ENCODE data around the gene SAMD14.

The SAMD14 gene

GRCh38 chr17:50094753-50095619 is 35.0 kb downstream of the SAMD14 start, which contains the start of gene PDK2:
PDK2 (plus strand) TSS chr17:50095351; CDS start chr17:50095436, 85 bp downstream.
- peak; percentile 95 for DNase-seq

DNA sequence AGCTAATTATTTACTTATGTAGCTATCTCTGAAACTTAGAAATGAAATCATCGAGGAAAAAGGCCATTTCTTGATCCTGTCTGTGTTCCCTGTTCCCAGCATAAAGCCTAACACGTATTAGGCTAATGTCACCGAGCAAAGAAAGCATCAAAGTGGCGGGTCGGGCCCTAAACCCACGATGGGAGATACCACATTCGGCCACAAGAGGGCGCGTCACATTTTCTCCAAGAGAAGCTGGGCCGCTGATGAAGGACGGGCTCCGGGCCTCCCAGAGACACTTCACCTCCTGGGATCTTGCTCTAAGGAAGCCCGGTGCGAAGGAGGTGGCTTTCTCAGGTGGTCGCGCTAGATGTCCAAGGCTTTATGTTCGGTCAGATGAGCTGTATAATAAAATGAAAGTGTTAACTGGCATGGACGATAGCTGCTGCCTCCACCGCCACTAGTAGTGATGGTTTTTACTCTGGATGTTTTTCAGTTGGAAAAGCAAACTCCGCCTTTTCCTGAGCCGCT is 35.7 kb downstream of the SAMD14 start:
- DNase-seq, result peak; percentile 72

DNA sequence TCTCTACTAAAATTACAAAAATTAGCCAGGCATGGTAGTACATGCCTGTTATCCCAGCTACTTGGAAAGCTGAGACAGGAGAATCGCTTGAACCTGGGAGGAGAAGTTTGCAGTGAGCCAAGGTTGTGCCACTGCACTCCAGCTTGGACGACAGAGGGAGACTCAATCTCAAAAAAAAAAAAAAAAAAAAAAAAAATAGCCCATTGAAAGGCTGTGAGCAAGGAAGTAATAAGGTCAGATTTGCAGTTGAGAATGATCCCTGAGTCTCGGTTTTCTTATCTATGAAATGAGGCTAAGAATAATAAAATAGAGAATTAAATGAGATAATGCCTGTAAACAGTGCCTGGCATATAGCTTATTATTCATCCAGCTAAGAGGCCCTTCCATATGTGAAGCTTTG is 36.2 kb downstream of the SAMD14 start:
- no peak for DNase-seq

DNA sequence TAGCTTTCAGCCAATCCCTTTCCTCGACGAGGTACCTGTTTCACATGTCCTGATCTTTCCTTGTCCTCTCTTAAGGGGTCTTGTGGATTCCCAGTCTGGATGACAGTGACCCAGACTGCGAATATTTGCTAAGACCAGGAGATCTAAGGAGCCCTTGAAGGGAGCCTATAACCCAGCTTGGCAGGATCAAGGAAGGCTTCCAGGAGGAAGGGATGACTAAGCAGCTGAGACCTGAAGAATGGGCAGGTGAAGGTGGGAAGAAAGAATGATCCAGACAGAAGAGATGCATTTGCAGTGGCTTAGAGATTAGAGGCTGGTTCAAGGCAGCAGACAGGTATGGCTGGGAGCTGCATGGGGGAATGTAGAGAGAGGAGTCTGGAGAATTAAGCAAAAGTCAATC is 36.7 kb downstream of the SAMD14 start:
- DNase-seq, result no peak

DNA sequence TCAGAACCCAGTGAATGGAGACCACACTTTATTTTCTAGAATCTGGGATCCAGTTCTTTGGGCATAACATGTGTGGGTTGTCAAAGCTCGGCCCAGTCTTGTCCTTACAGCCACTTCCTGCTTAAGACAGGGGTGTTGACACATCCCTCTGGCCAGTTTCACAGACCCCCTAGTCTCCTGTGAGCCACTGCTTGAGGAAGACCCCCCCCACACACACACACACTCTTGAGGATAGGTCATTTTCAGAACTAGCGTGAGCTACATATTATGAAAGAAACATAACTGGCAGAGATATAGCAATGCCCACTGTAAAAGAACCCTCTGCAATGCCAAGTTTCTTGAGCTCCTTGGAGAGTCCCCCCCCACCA is 38.1 kb downstream of the SAMD14 start:
- DNase-seq, result no peak

DNA sequence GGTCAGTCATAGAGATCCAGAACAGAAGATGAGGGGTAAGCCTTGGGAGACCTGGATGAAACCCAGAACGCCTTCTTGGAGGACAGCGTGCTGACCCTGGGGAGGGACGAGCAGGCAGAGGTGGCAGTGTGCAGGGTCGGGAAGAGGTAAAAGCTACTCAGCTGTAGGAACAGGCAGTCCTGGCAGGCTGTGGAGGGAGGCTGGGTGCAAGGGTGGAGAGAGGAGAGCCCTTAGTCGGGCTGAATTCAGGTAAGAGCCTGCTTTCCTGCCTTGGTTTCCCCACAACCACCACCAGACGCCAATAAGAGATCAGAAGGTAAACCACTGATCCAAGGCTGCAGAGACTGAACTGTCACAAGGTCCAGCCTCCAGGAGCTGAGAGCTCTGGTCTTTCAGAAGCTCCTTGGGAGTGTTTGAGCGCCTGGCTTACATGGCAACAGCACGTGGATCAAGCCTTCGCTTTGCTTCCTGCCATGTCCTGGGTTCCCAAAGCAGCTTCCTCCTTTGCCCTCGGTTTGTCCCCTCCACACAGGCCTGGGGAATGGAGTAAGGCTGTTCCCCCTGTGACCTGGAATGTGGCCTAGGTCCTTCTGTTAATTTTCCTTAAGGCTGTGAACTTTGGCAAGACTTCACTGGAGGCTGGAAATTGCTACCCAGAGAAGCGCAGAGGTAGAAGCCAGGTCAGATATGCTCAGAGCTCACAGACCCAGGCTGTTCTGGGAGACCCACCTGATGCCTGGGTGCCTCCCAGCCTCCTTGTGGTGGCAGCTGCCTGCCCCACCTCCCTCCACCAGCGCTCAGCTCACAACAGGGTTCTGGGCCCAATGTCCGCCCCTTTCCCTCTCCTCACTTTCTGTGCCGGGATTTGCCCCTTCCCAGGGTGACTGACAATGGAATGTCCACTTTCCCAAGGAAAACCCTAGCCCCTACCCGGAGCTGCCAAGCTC is 38.7 kb downstream of the SAMD14 start:
- DNase-seq, result no peak

DNA sequence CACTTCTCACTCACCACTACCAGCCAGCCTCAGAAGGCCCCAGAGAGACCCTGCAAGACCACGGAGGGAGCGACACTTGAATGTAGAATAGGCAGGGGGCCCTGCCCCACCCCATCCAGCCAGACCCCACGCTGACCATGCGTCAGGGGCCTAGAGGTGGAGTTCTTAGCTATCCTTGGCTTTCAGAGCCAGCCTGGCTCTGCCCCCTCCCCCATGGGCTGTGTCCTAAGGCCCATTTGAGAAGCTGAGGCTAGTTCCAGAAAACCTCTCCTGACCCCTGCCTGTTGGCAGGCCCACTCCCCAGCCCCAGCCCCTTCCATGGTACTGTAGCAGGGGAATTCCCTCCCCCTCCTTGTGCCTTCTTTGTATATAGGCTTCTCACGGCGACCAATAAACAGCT is 39.9 kb downstream of the SAMD14 start:
- DNase-seq, result no peak

- no peak for DNase-seq
Measured at GRCh38 chr17:50088952-50089825, 40.8 kb downstream of the SAMD14 start.

GRCh38 chr17:50087912-50088405 is 42.0 kb downstream of the SAMD14 start:
- no peak for DNase-seq

DNA sequence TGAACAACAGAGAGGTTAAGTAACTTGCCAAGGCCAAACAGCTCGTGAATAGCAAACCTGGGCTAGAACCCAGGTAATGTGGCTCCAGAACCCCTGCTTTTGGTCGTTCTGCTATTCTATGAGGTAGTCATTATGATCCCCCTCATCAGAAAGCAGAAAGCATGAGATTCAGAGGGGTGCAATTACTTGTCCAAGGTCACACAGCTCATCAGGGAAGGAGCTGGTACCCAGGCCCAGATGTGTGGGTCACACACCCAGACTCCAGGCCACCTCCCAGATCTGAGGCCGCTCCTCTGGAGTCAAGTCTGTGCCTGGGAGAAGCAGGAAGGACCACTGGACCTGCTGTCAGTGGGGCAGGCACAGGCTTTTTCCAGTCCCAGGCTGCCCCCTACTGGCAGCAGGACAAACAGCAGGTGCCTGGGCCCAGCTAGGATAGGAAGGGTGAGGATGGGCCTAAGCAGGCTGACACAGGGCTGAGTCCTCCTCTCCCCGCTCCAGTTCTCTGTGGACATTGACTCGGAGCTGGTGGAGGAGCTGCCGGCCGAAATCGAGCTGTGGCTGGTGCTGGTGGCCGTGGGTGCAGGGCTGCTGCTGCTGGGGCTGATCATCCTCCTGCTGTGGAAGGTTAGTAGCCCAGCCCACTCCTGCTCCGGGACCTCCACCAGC is 42.6 kb downstream of the SAMD14 start:
- DNase-seq, result peak; percentile 61

DNA sequence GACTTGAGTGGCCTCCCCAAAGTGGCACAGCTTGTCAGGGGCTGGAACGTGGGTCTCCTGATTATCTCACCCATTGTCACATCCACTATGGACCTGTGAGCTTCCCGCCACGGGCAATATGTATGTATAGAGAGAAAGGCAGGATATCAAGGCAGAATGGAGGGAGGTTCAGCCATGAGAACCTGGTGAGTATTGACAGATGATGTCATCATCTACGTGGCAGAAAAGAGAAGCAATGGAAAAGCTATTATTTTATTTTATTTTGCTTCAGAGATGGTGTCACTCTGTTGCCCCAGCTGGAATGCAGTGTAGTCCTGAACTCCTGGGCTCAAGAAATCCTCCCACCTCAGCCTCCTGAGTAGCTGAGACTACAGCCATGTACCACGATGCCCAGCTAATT is 48.2 kb downstream of the SAMD14 start:
- DNase-seq, result no peak

- no peak for DNase-seq
Measured at GRCh38 chr17:50080827-50081226, 49.1 kb downstream of the SAMD14 start.

DNA sequence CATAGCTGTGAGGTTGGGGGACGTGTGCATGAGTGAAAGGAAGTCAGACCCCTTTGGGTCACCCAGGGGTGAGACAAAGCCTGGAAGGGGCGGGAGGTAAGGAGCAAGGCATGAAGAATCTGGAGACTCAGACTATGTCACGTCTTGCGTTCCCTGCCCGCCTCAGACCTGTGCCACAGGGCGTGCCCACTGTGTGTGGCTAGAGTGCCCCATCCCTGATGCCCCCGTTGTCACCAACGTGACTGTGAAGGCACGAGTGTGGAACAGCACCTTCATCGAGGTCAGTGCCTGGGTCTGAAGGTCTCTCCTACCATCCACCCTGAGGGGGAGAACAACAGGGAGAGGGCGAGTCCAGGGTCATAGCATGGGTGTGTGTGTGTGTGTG is 49.9 kb downstream of the SAMD14 start:
- DNase-seq, result no peak

GRCh38 chr17:50079334-50080095 is 50.4 kb downstream of the SAMD14 start:
- DNase-seq, result no peak

DNA sequence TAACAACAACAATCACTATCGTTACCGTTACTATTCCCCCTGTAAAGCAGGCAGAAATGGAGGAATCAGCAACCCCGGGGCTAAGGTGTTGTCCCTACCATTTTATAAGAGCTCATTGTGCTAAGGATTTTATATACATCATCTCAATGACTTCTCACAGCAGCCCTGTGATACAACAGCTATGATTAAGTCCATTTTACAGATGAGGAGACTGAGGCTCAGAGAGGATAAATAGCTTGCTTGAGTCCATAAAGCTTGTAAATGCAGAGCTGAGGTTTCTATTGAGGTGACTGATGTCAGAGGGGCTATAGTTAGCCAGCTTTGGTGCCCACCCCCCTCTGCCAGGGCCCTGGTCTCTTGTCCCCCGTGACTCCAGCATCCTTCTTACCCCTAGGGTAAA is 51.5 kb downstream of the SAMD14 start:
- no peak for DNase-seq

- DNase-seq, result no peak
Measured at GRCh38 chr17:50076591-50077235, 53.2 kb downstream of the SAMD14 start.

DNA sequence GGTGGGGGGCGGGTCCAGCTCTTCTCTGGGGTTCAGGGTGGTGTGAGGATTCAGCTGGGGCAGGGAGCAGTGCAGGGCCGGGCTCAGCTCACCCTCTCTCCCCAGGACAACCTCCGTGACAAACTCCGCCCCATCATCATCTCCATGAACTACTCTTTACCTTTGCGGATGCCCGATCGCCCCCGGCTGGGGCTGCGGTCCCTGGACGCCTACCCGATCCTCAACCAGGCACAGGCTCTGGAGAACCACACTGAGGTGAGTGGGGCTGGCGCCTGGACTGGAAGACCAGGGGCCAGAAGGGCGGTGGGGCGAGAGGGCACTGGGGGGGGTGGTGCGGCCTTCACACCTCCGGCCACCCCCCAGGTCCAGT is 53.8 kb downstream of the SAMD14 start:
- DNase-seq, result no peak

DNA sequence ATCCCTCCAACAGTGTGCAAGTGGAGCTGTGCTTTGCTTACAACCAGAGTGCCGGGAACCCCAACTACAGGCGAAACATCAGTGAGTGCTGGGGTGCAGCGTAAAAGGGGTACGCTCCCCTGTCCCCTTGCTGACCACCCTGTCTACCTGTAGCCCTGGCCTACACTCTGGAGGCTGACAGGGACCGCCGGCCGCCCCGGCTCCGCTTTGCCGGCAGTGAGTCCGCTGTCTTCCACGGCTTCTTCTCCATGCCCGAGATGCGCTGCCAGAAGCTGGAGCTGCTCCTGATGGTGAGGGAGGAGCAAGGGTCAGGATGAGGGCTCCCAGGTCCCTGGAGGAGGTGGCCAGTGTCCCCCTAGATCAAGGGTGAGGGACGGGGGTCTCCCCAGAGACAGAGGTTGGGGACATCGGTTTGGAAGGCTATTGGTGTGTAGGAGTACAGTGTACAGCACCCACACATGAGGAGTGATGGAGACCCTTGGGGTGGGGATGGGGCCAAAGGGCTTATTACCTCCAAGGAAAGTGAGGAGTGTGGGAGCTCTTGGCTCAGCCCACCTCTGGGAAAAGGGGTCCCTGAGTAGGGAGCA is 54.4 kb downstream of the SAMD14 start:
- DNase-seq, result no peak

- no peak for DNase-seq
Measured at GRCh38 chr17:50074227-50074626, 55.7 kb downstream of the SAMD14 start.

DNA sequence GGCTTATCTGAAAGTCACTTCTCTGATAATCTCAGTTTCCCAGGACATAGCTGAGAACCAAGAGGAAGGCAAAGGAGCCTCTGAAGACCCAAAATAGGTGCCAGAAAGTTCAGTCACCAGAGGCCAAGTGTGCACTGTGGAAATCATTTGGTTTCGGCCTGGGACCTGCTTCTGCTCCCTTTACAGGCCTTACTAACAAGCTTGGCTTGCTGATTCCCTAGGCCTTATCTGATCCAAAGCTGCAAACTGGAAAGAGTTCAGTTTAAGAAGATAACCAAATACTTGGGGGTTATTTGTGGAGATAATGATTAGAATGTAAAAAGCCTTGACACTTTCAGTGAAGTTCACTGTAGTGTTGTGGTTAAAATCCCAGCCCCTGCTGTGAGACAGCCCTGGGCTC is 57.0 kb downstream of the SAMD14 start:
- DNase-seq, result no peak

Data from GDM1 (cell line).